Right lobe of liver (tissue), 4 donors: ENCODE measurements around the gene HOXB4.

ENCODE experiments used
- CTCF ChIP-seq, 4 donors: fragments of 200-600 bp in 3 of 4; fragments of 450-650 bp in 1 of 4; IDR thresholded peaks; one replicate each; pipeline versions ENCODE4 v1.5.1 to v1.8.0; 2016 to 2022; ENCODE audit warnings: antibody characterized with exemption in 4 of 4, mild to moderate bottlenecking in 2 of 4
- POLR2A ChIP-seq: fragments of 450-650 bp; IDR thresholded peaks from one replicate; pipeline ENCODE4 v1.6.1; 2017; ENCODE audit warnings: antibody characterized with exemption, mild to moderate bottlenecking
- donor health status: DM: no; HTN: no; CAD: no.
- donor health status: DM: no; HTN: no; CAD: no.
- donor health status: DM: no; HTN: yes; CAD: no.

- no peak for TF ChIP-seq CTCF (IDR thresholded peaks at IDR 0.05)
- TF ChIP-seq POLR2A, result no peak
Observed at GRCh38 chr17:48545022-48545375, 33.2 kb downstream of the HOXB4 start, which contains the start of gene HOXB2.
